Uterus (tissue), 2 donors: ENCODE data around the gene FAM47C.

Experiments
- CTCF ChIP-seq, 4 experiments: fragments of 200-600 bp in 2 of 4; fragments of 450-650 bp in 2 of 4; sonication (generic) in 2 of 4; IDR thresholded peaks; one replicate each; pipeline ENCODE4 v1.5.1; 2016 to 2019; ENCODE audit warnings: antibody characterized with exemption in 4 of 4, mild to moderate bottlenecking in 2 of 4, moderate library complexity in 1 of 4
- POLR2A ChIP-seq, 2 donors: fragments of 450-650 bp; IDR thresholded peaks; one replicate each; pipeline ENCODE4 v1.6.1; 2016; ENCODE audit warnings: antibody characterized with exemption in 2 of 2, mild to moderate bottlenecking in 1 of 2, moderate library complexity in 1 of 2

GRCh38 chrX:36963852-36964251 lies 44.3 kb upstream of the FAM47C start:
- no peak for TF ChIP-seq POLR2A (IDR thresholded peaks at IDR 0.05)
- TF ChIP-seq CTCF (IDR thresholded peaks at IDR 0.05) = no peak
